Tibial artery (tissue), 4 donors: Measurements from ENCODE around the gene C17orf50.

ENCODE experiments used
- DNase-seq, 2 donors: peaks; one replicate each; pipeline ENCODE4 v3.0.0-alpha.2; 2019
- H3K27ac ChIP-seq, 2 donors: fragments of 200-600 bp; sonication (generic) in 1 of 2; 1 replicate in 1 of 2; 2 replicates in 1 of 2; pipeline ENCODE4 v1.5.1; 2018 to 2019; ENCODE audit warnings: mild to moderate bottlenecking in 1 of 2
- H3K27me3 ChIP-seq, 2 donors: fragments of 200-600 bp; sonication (generic) in 1 of 2; one replicate each; pipeline versions ENCODE4 v1.5.1 to v1.6.0; 2016 to 2019
- H3K36me3 ChIP-seq, 3 donors: fragments of 200-600 bp; sonication (generic) in 2 of 3; one replicate each; pipeline ENCODE4 v1.5.1; 2016 to 2019; ENCODE audit warnings: mild to moderate bottlenecking in 2 of 3
- H3K4me1 ChIP-seq, 4 donors: fragments of 200-600 bp; sonication (generic) in 2 of 4; 1 replicate in 3 of 4; 2 replicates in 1 of 4; pipeline ENCODE4 v1.5.1; 2016 to 2019
- H3K4me3 ChIP-seq, 2 donors: fragments of 200-600 bp; sonication (generic) in 1 of 2; 1 replicate in 1 of 2; 2 replicates in 1 of 2; pipeline ENCODE4 v1.5.1; 2018 to 2019; ENCODE audit warnings: mild to moderate bottlenecking in 2 of 2
- H3K9me3 ChIP-seq, 3 donors: fragments of 200-600 bp; sonication (generic) in 1 of 3; one replicate each; pipeline ENCODE4 v1.5.1; 2016 to 2019
- intact Hi-C: fragments of 100-400 bp; cut with DNase I; formaldehyde crosslinking; loops from one replicate; pipeline ENCODE4 v1.15.0; 2023; ENCODE audit warnings: low total_unique reads
- TF ChIP-seq, protein P1 (sequence below), 2 experiments: fragments of 200-600 bp in 1 of 2; fragments of 450-650 bp in 1 of 2; IDR thresholded peaks; one replicate each; pipeline ENCODE4 v1.5.1; 2017 to 2019; ENCODE audit warnings: antibody characterized with exemption in 2 of 2, mild to moderate bottlenecking in 1 of 2, moderate library complexity in 1 of 2

C17orf50 gene

GRCh38 chr17:35775583-35775982 lies 14.9 kb downstream of the C17orf50 start:
- H3K4me1 ChIP-seq = peaks cover 0 to 53% (median 28%) of the 10 kb centered on the region in 4 donors
- peak overlapping the region; percentile 34 to 45 for H3K4me3 ChIP-seq
- TF ChIP-seq, protein P1, sequence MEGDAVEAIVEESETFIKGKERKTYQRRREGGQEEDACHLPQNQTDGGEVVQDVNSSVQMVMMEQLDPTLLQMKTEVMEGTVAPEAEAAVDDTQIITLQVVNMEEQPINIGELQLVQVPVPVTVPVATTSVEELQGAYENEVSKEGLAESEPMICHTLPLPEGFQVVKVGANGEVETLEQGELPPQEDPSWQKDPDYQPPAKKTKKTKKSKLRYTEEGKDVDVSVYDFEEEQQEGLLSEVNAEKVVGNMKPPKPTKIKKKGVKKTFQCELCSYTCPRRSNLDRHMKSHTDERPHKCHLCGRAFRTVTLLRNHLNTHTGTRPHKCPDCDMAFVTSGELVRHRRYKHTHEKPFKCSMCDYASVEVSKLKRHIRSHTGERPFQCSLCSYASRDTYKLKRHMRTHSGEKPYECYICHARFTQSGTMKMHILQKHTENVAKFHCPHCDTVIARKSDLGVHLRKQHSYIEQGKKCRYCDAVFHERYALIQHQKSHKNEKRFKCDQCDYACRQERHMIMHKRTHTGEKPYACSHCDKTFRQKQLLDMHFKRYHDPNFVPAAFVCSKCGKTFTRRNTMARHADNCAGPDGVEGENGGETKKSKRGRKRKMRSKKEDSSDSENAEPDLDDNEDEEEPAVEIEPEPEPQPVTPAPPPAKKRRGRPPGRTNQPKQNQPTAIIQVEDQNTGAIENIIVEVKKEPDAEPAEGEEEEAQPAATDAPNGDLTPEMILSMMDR (IDR thresholded peaks at IDR 0.05) = no peak
- H3K36me3 ChIP-seq = no peaks in the 10 kb centered on the region
- intact Hi-C loops = no loop called here
- H3K27me3 ChIP-seq = no peaks in the 10 kb centered on the region
- H3K9me3 ChIP-seq = no peaks in the 10 kb centered on the region
- H3K27ac ChIP-seq = peak overlapping the region; percentile 84 to 89
- DNase-seq = no peak

- Histone ChIP-seq H3K9me3 (no peaks in the 10 kb centered on the region), H3K27me3 (no peaks in the 10 kb centered on the region), H3K4me3 (no peak overlapping the region), H3K36me3 (no peaks in the 10 kb centered on the region), H3K27ac (peak overlapping the region; percentile 21 to 40), H3K4me1 (peaks cover 0 to 58% (median 29%) of the 10 kb centered on the region in 4 donors)
- intact Hi-C loops = no loop called here
- no peak for DNase-seq
- TF ChIP-seq, protein P1 (IDR thresholded peaks at IDR 0.05) = no peak
Measured at GRCh38 chr17:35778641-35779196, 18.0 kb downstream of the C17orf50 start.

DNA sequence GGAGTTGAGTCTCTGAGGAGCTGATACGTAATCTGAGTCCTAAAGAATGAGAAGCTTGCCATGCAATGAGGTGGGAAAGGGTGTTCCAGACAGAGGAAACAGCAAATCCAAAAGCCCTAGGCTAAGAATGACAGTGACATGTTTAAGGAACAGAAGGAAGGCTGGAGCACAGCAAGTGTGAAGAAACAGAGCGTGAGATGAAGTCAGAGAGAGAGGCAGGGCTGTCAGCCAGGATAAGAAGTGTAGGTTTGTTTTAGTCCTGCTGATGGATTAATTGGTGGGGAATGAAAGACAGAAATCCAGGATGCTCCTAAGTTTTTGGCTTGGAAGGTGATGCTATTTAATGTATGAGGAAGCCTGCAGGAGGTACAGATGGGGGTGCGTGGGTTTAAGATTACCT lies 20.3 kb downstream of the C17orf50 start:
- no peak for DNase-seq
- H3K36me3 ChIP-seq = no peaks in the 10 kb centered on the region
- TF ChIP-seq, protein P1 (IDR thresholded peaks at IDR 0.05) = no peak
- peaks cover 0 to 54% (median 24%) of the 10 kb centered on the region in 4 donors for H3K4me1 ChIP-seq
- no peaks in the 10 kb centered on the region for H3K9me3 ChIP-seq
- peak overlapping the region in 1 of 2 donors; percentile 20 for H3K27ac ChIP-seq
- no peak overlapping the region for H3K4me3 ChIP-seq
- intact Hi-C loops = no loop called here
- H3K27me3 ChIP-seq = no peaks in the 10 kb centered on the region

GRCh38 chr17:35784895-35785294 lies 24.2 kb downstream of the C17orf50 start:
- intact Hi-C loops = no loop called here
- Histone ChIP-seq H3K36me3 (no peaks in the 10 kb centered on the region), H3K27me3 (no peaks in the 10 kb centered on the region), H3K9me3 (no peaks in the 10 kb centered on the region), H3K27ac (peak overlapping the region; percentile 75 to 77), H3K4me3 (no peak overlapping the region), H3K4me1 (peaks cover 0 to 59% (median 40%) of the 10 kb centered on the region in 4 donors)
- TF ChIP-seq, protein P1 (IDR thresholded peaks at IDR 0.05) = no peak
- no peak for DNase-seq

GRCh38 chr17:35786941-35787432 lies 26.3 kb downstream of the C17orf50 start:
- peak in 1 of 2 donors; percentile 38 for DNase-seq
- H3K27me3 ChIP-seq = no peaks in the 10 kb centered on the region
- H3K4me3 ChIP-seq = no peak overlapping the region
- no peaks in the 10 kb centered on the region for H3K9me3 ChIP-seq
- H3K27ac ChIP-seq = peak overlapping the region; percentile 58 to 71
- peaks cover 0 to 61% (median 40%) of the 10 kb centered on the region in 4 donors for H3K4me1 ChIP-seq
- intact Hi-C loops = no loop called here
- TF ChIP-seq, protein P1 (IDR thresholded peaks at IDR 0.05) = no peak
- H3K36me3 ChIP-seq = no peaks in the 10 kb centered on the region
